HG03135 (cell line): ENCODE data around the gene TMEM178B.

ENCODE experiments used
- ATAC-seq: cut with Tn5 transposase; IDR thresholded peaks from one replicate; pipeline ENCODE4 v1.9.1; 2021; ENCODE audit warnings: mild to moderate bottlenecking, moderate library complexity; ENCODE audit not compliant: unreplicated experiment

The TMEM178B gene

DNA sequence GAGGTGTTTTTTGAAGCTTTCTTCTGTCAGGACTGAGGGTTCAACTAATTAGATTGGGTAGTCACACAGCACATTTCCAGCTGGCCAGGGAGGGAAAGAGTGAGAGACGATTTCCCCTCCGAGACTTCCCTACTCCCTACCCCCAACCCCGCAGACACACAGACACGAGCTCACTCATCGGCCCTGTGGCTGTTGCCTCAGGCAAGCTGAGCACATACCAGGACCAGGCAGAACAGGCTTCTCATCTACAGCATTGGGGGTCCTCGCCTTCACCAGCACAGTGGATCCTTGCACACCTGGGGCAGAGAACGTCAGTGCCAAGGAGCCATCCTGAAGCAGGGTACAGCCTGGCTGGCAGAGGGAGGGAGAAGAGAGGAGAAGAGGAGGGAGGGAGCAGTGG is 144.1 kb downstream of the TMEM178B start:
- ATAC-seq = no peak

DNA sequence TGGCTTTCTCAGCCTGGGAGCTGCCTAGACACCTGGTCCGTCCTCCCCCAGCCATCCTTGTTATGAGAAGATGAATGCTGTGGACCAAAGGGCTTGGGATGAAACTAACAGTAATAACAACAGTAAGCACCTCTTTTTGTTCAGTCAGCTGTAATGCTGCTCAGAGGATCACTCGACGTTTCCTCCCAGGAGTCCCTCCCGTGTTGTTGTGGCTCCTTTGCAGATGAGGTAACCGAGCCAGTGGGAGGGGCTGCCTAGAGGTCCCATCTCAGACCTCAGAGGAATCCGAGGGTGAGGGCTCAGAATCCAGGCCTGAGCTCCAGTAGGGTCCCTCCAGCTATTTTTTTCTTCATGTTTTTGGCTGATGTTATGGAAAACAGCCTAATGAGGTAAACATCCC is 145.1 kb downstream of the TMEM178B start:
- ATAC-seq = no peak

DNA sequence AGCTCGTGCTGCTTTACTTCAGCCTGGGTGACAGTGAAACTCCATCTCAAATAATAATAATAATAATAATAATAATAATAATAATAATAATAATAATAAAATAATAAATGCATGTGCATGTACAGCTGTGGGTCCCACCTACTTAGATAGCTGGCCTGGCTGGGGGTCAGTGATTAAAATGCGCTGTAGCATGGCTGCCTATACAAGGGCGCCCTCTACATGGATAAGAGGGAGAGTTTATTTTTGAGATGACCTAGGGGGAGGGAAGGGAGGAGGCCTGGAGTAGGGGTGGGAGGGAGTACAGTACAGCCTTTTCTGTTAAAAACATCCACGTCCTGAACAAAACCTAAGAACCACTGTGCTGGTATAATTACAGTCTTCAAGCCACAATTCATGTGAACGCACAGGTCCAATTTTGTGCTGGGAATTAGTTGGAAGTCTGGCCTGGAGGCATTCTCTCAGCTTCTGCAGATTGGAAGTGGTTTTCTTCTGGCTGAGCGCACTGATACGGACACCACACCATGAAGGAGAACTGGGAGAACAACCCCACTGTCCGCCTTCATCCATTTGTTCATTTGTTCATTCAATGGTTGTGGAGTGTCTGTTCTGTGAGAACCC is 146.5 kb downstream of the TMEM178B start:
- ATAC-seq = no peak

DNA sequence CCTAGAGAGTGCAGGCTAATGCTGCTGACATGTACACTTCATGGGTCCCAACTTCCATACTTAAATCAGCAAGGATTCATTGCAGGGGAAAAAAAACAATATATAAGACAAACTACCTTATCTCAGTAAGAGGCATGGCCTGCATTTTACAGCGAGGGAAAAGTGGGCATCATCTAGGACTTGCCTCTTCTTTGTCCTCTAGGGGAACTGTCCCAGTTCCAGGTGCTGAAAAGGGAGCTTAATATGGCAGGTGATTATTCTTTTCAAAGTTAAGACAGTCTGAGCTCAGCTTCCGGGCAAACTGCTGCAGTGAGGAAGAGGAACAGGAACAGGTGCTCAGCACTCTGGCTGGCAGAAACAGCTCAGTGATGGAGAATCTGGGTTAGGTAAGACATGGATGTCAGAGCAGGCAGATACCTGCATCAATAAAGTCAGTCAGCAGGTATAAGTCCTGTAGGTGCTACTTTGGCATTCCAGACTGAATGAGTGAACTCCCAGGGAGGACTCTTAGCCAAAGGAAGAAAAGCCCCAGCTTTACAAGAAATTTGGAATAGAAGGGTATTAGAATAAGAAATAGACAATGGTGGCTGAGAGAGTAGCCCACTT is 147.2 kb downstream of the TMEM178B start:
- no peak for ATAC-seq

DNA sequence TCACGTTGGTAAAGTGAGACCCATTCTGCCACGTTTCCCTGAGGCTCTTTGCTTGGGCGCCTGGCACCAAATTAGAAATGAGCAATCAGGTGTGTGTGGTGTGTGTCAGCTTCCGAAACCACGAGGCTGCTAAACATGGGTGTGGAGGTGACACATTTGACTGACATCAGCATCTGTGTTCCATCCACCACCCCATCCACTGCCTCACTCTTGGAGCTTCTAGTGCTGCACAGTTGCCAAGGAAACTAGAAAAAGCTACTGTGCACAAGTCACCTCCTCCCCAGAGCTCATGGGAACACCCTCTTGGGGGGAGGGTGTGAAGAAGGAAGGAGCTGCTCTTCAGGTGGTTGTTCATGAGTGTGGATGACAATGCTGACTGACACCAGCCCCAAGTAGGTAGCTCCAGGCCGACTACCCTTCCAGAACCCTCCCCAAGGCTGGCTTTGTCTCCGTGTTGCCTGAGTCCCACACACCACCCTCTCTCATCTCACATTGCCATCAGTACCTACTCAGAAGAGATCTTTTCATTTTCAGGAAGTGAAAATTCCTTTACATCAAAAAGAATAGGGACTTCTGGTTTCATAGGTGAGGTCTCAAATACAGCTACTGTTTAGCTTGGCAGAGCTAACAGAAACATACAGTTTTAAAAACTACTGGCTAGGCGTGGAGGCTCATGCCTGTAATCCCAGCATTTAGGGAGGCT is 152.2 kb downstream of the TMEM178B start:
- ATAC-seq = no peak

DNA sequence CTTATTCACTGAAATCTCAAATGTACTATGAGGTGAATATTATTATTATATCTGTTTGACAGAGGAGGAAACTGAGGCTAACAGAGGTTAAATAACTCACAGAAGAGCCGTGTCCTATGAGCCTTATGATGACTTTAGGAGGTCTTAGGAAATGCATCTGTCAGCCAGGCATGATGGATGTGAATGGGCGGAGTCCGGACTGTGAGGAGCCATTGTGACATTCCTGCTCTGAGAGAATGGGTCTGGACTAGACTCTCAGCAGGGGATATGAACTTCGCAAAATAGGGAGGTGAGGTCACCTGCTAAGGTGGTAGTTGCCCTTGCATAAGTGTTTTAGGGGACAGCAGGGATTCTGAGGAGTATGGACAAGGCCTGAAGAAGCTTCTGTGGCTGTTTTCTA is 153.6 kb downstream of the TMEM178B start:
- ATAC-seq = no peak

DNA sequence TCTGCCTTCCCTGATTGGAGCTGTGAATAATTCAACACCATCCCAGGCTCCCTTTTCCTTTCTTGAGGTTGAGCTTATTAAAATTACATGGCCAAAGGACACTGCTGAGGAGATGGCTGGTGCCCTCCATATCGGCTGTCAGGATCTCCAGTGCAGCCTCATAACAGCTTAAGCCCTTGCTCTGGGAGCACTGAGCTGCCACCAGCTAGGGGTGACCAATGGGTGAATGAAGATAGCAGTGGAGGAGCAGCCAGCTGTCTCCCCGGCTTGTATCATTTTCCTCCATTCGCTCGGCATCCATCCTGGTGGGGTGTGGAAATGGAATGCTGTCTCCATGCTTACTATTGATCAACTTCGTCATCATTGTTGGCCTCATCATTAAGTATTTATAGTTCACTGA is 154.6 kb downstream of the TMEM178B start:
- no peak for ATAC-seq

DNA sequence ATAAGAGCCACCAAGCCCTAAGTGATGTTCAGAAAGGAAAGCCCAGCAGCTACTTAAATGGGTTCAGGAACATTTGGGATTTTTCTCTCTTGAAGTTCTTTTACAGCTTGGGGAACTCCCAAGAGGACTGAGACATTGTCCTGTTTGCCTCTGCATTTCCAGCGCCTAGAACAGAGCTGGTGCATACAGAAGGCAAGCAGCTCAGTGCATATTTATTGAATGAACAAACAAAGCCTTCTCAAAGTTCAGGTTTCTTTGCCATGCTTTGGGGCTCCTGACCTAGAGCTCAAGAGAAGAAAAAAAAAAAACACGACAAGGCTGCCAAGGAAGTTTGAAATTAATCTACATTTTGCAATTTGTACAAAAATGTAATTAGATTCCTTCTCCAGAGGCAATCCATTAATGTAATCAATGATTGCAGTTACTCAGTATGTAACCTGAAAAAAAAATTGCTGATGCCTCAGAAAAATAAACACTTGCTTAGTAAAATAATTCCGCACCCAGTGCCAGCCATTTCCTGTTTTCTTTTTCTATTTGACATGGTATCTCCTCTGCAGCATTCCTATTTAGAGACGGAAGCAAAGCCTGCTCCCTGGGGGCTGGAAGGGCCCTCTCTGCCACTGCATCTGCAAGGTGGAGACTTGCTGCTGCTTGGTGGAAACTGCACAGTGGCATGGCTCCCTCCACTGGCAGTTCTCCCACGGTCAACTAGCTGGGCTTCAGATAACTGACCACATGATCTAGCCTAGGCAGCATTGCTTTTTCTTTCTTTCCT is 157.3 kb downstream of the TMEM178B start:
- no peak for ATAC-seq

DNA sequence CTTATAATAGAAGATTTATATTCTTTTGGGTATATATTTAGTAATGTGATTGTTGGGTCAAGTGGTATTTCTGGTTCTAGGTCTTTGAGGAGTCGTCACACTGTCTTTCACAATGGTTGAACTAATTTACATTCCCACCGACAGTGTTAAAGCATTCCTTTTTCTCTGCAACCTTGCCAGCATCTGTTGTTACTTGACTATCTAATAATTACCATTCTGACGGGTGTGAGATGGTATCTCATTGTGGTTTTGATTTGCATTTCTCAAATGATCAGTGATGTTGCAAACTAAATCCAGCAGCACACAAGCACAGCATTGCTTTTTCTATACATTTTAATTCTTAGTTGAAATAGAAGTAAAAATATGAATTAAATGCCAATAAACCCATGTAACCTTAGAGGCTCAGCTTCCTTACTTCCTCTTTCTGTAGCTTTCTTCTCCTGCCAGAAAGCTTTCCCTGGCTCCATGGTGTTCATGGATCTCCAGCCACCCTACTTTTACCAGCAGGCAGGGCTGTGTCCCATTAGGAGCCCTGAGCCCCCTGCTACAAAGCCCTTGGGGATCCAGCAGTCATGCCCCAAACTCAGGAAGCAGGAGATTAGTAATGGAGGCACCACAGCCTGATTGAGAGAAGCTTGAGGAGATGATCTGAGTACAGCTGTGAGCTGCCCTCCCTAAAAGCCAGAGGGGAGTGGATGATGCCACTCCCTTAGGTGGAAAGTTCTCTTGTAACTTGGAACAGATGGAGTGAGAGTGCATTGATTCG is 158.6 kb downstream of the TMEM178B start:
- no peak for ATAC-seq

DNA sequence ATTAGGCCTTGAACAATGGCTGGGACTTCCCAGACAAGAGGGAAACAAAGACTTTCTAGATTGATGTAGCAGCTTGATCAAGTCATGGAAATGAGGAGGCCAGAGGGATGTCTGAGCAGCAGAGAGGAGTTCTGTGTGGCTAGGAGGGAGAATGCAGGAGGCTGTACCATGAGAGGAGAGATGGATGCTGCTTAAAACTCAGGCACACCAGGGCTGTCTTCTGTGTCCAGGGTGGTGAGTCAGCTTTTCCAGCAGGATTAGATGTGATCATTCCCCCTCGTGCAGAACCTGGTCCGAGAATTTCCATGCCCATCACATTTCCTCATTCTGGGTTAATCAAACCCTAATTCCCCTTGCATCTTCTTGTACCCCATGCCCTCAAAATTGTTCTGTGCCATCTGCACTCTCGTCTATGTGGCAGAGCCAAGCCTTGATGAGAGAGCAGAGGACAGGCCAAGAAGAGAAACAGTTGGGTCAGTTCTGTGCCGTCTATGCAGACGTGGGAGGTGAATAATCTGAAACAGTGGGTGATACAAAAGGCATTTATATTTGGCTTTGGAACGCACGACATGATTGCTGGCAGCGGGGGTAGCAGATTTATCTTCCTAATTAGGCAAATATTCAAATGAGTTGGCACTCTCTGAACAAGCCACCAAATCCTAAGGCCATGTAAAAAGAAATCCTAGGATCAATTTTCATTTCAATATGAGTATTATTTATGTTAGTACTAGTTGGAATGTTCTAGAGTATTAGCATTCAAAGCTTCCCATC is 160.7 kb downstream of the TMEM178B start:
- no peak for ATAC-seq

DNA sequence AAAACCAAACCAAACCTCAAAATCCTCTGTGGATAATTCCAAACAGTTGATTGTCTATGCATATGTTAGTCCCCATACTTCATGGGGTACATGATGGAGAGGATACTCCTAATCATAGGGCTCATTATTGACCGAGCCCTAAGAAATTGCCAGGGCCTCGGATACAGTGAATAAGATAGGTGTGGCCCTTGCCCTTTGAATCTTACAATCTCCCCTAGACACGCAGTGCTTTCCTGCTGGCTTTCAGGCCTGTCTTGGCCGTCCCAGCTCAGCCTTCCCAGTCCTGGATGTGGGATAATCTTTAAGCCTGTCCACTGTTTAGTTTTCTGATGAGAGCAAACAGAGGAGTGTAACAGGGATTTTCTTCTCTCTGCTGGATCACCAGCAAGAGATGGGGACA is 161.8 kb downstream of the TMEM178B start:
- no peak for ATAC-seq

DNA sequence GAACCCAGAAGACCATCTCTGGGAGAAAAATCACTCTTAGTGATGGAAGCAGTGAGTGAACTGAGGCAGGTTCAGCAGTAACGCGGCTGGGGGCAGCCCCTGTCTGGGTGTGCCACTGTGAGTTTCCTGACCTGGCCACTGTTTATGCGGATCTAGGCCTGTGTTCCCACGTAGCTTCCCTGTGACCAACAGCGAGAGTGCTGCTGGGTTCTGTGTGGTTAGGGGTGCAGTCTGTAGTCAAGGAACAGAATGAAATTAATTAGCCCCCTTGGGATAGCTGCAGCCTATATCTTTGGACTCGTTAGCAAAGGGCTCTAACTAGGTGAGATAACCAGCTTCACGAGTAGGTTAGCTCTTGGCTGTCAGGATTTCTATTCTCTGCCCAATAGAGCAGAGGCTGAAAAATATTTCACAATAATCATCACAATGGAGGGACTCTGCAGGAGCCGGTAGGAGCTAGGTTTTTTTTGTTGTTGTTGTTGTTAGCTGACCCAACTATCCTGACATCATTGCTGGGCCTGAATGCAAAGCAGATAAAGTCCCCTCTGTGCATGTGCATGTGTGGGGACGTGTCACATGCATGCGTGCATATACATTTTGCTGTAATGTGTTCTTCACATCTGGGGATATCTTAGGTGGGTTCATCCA is 164.9 kb downstream of the TMEM178B start:
- ATAC-seq = no peak

DNA sequence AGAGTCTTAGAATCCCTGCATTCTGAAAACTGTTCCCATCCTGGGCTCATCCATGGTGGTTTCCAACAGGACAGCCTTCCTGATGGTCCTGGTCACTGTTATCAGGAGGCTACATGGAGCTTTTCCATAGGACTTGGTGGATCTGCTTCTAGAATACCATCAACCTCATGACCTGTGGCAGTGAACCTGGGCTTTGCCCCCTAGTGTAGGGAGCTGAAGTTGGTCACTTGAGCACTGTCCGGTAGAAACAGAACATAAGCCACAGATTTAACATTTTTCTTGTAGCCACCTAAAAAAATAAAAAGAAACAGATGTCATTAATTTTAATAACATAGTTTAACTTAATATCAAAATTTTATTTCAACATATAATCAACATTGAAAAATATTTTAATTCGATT is 165.8 kb downstream of the TMEM178B start:
- no peak for ATAC-seq

DNA sequence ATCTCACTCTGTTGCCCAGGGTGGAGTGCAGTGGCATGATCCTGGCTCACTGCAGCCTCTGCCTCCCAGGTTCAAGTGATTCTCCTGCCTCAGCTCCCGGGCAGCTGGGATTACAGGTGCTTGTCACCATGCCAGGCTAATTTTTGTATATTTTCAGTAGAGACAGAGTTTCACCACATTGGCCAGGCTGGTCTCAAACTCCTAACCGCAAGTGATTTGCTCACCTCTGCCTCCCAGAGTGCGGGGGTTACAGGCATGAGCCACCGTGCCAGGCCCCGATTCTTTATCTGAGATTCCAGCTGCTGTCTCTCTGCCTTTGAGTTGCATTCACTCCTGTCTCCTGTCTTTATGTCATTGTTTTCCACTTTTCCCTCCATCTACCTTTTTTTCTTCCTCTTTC is 168.7 kb downstream of the TMEM178B start:
- no peak for ATAC-seq

DNA sequence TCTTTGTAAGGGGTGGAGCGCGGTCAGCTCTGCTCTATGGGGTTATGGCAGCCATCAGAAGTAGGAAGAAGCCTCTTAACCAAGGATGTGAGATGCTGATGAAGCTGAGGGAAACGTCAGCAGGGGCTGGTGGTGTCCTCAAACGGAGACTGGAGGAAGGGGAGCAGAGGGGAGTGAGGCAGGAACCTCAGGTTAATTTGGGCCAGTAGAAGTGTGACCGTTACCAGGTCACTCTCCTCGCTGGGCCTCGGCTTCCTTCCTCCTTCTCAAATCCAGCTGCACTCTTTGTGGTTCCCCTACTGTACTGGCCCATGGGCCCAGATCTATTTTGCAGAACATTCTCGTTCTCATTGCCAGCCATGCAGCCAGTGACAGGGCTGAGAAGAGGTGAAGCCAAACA is 169.5 kb downstream of the TMEM178B start:
- ATAC-seq = no peak

DNA sequence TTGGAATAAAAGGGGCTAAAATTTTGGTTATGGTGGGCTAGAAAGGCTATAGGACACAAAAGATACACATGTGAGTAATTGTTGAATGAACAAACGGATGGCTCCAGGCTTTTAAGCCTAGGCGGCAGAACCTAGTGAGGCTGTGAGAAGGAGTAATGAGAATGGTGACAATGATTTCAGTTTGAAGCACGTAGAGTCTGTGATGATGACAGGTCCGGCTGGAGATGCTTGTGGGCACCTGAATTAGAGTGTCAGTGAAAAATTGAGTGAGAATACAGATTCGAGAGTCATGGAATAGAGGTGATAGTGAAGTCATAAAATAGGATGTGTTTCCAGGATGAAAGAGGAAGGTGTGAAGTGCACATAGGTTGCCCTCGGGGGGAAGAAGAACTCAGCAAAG is 170.6 kb downstream of the TMEM178B start:
- ATAC-seq = no peak

DNA sequence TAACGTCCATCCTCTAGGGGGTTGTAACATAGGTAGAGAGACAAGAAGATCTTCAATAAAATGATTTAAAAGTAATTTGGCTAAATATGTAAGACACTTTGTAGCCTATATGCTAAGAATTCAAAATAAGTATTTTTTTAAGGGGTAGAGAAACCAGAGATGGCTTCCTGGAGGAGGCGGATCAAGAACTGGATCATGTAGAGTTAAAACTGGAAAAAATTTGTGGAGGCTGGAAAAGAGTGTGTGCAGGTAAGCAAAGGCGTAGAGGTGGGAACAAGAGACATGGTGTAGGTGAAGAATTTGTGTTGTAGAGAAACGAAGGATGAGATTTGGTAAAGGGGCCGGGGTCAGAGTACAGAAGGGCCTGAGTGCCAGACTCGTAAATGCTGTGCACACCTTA is 172.6 kb downstream of the TMEM178B start:
- no peak for ATAC-seq

DNA sequence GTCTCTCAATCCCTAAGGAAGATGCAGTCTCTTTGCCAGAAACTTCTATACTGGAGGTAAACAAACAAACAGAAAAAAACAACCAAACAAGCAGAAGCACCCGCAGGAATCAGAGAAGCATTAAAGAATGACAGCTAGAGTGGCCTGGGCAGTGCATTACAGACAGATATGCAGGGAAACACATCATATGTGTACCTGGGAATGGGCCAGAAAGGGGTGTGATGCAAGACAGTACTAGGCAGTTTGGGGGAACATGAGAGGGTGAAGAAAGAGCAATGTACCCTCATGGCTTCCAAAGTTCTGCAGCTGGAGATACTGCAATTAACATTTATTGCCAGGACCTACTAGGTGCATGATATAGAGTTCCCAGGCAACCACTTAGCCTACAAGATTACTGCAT is 177.3 kb downstream of the TMEM178B start:
- no peak for ATAC-seq

DNA sequence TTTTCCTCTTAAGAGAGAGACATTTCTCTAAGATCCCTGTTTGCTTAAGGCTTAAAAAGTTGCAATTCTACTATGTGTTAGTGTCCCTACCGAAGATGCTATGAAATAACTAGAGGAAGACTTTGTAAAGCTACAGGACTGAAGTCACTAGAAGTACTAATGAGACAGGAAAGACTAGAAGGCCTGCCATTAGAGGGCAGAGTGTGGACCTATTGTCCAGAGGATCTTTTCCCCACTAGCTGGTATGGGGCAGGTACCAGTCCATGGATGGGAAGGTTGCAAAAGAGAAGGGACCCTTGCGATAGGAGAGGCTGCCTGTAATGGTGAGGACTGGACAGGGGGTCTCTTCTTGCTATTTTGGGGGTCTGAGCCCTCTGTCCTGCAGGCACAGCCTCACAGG is 178.1 kb downstream of the TMEM178B start:
- ATAC-seq = no peak

DNA sequence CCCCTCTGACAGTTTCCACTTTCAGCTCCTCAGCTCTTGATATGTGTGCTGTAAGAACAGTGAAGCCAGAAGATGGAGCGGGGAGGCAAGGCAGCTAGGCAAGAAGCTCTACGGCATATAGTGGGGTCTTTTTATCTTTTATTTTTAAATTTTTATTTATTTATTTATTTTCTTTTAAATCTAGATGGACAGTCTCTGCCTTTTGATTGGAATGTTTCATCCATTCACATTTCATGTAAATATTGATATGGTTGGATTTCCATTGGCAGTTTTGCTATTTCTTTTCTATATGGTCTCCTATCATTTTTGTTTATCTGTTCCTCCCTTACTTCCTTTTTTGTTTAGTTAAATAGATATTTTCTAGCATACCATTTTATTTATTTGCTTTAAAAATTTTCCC is 183.7 kb downstream of the TMEM178B start:
- no peak for ATAC-seq
